HepG2 (cell line): ENCODE data around the gene KLKB1. TPM values are rescaled to one million over a fixed set of nuclear protein-coding genes. Genes with fewer than 3 reads are reported as not detected.

ENCODE experiments used
- CEBPB ChIP-seq: IDR thresholded peaks from 2 replicates; pipeline ENCODE4 v1.6.1; 2011; ENCODE audit warnings: low read depth, low read length, improper control_type of control experiment, borderline replicate concordance
- ELF4 ChIP-seq: sonication (generic); formaldehyde crosslinking; IDR thresholded peaks from 2 replicates; pipeline ENCODE4 v1.5.0; 2020; ENCODE audit warnings: missing genetic modification reagents, mild to moderate bottlenecking, moderate library complexity, borderline replicate concordance
- ETV5 ChIP-seq: IDR thresholded peaks from 2 replicates; pipeline ENCODE4 v1.6.1; 2018; ENCODE audit warnings: missing biosample characterization, missing genetic modification reagents, inconsistent platforms, borderline replicate concordance
- GABPA ChIP-seq, 2 experiments: IDR thresholded peaks; 2 replicates each; pipeline ENCODE4 v1.6.1; 2011 to 2016; ENCODE audit warnings: low read depth in 2 of 2, low read length in 1 of 2, missing biosample characterization in 1 of 2, missing genetic modification characterization in 1 of 2
- GZF1 ChIP-seq: sonication (generic); formaldehyde crosslinking; IDR thresholded peaks from 2 replicates; pipeline ENCODE4 v1.5.1; 2020; ENCODE audit warnings: mild to moderate bottlenecking, missing genetic modification reagents
- KDM4B ChIP-seq: sonication (generic); formaldehyde crosslinking; IDR thresholded peaks from 2 replicates; pipeline ENCODE4 v1.4.0; 2020; ENCODE audit warnings: missing genetic modification reagents
- PHF5A ChIP-seq: IDR thresholded peaks from one replicate; pipeline ENCODE4 v1.6.1; 2018; ENCODE audit warnings: low read depth, missing genetic modification reagents; ENCODE audit not compliant: unreplicated experiment
- PRPF4 ChIP-seq: fragments of 200-400 bp; formaldehyde crosslinking; IDR thresholded peaks from 2 replicates; pipeline ENCODE4 v1.6.1; 2016; ENCODE audit warnings: low read length, low read depth; ENCODE audit not compliant: poor library complexity, severe bottlenecking
- SAFB2 ChIP-seq: sonication (generic); formaldehyde crosslinking; IDR thresholded peaks from 2 replicates; pipeline ENCODE4 v1.5.1; 2020; ENCODE audit warnings: missing genetic modification reagents, low read depth, mild to moderate bottlenecking, borderline replicate concordance
- SIN3A ChIP-seq: IDR thresholded peaks from 2 replicates; pipeline ENCODE4 v1.6.1; 2011; ENCODE audit warnings: low read depth, mild to moderate bottlenecking, control low read depth, low read length, borderline replicate concordance
- TMF1 ChIP-seq: sonication (generic); formaldehyde crosslinking; IDR thresholded peaks from 2 replicates; pipeline ENCODE4 v1.8.1; 2022; ENCODE audit warnings: low read depth, missing genetic modification reagents
- ZNF33B ChIP-seq: sonication (generic); formaldehyde crosslinking; IDR thresholded peaks from 2 replicates; pipeline ENCODE4 v1.5.1; 2020; ENCODE audit warnings: mild to moderate bottlenecking, missing genetic modification reagents
- ZNF430 ChIP-seq: sonication (generic); formaldehyde crosslinking; IDR thresholded peaks from 2 replicates; pipeline ENCODE4 v1.9.0; 2021; ENCODE audit warnings: mild to moderate bottlenecking, missing genetic modification reagents
- ZNF451 ChIP-seq: sonication (generic); formaldehyde crosslinking; IDR thresholded peaks from 2 replicates; pipeline ENCODE4 v1.5.0; 2020; ENCODE audit warnings: mild to moderate bottlenecking, missing genetic modification reagents
- ZNF510 ChIP-seq: sonication (generic); formaldehyde crosslinking; IDR thresholded peaks from 2 replicates; pipeline ENCODE4 v1.4.0; 2020; ENCODE audit warnings: low read depth, mild to moderate bottlenecking, missing genetic modification reagents
- ZNF589 ChIP-seq: sonication (generic); formaldehyde crosslinking; conservative IDR thresholded peaks from 2 replicates; pipeline ENCODE4 v1.8.0; 2022; ENCODE audit warnings: mild to moderate bottlenecking, moderate library complexity, missing genetic modification reagents
- ZNF678 ChIP-seq: sonication (generic); formaldehyde crosslinking; IDR thresholded peaks from 2 replicates; pipeline ENCODE4 v1.4.0; 2020; ENCODE audit warnings: mild to moderate bottlenecking, missing genetic modification reagents
- ZNF777 ChIP-seq: sonication (generic); formaldehyde crosslinking; IDR thresholded peaks from 2 replicates; pipeline ENCODE4 v1.4.0; 2020; ENCODE audit warnings: missing genetic modification reagents
- polyA plus RNA-seq, 8 experiments: library from polyadenylated mRNA; depleted of rRNA in 3 of 8; stranded (reverse) in 7 of 8; unstranded in 1 of 8; fragments of >200 nt; fragmentation: Illumina TruSeq in 4 of 8; extraction: Trizol in 4 of 8; gene quantifications; 2 replicates each; pipeline versions ENCODE4 v1.2.1 to v1.2.3, GENCODE V29; 2011 to 2016; ENCODE audit warnings: low read depth in 4 of 8, missing spikeins in 1 of 8, mixed read lengths in 1 of 8; ENCODE audit not compliant: insufficient read depth in 1 of 8
- total RNA-seq, 5 experiments: library from RNA; depleted of rRNA; stranded (reverse); fragments of >200 nt; fragmentation: Illumina TruSeq; extraction: Trizol; gene quantifications; 2 replicates each; pipeline ENCODE4 v1.2.3, GENCODE V29; 2016; ENCODE audit warnings: low read depth in 1 of 5
- TF ChIP-seq, protein P1 (sequence below): sonication (generic); IDR thresholded peaks from 2 replicates; pipeline ENCODE4 v1.6.1; 2016; ENCODE audit warnings: low read depth, borderline replicate concordance
- TF ChIP-seq, protein P2 (sequence below): sonication (generic); formaldehyde crosslinking; IDR thresholded peaks from 2 replicates; pipeline ENCODE4 v1.4.0; 2020; ENCODE audit warnings: missing genetic modification reagents
- TF ChIP-seq, protein P3 (sequence below): sonication (generic); formaldehyde crosslinking; IDR thresholded peaks from 2 replicates; pipeline ENCODE4 v1.5.1; 2020; ENCODE audit warnings: missing genetic modification reagents, mild to moderate bottlenecking, borderline replicate concordance
- TF ChIP-seq, protein P4 (sequence below): sonication (generic); formaldehyde crosslinking; IDR thresholded peaks from 2 replicates; pipeline ENCODE4 v1.4.0; 2020; ENCODE audit warnings: missing genetic modification reagents, borderline replicate concordance

The KLKB1 gene
- total and polyA plus RNA-seq, 2 of the 13 experiments (the other 11 are each of a cell fraction or from before 2014, with no cell fraction given), result 0.26 to 0.49 TPM

DNA sequence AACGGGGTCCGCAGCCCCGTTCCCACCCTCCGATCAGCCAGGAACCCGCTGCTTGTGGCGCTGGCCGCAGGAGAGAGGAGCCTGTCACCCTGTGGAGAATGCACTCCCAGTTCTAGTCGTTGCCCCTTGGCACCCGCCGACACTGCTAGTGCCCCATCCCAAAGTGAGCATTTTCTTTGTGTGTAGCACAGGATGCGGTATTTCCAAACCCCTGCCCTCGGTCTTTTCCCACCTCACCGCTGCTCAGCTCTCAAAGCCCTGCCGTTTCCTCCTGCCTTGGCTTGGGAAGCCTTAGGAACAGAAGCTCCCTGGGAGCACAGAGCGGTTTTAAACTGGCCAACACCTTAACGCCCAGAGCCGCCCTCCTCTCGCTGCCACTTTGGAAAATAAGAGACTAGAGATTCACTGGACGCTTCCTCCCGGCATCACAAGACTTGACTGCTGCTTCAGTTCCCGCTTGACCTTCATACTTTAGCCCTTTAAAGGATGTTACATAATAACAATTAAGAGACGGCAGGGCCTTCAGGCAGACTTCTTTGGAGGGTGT is 35.2 kb upstream of the KLKB1 start (continued):
- no peak for TF ChIP-seq ZNF589 (CRISPR knock-in tag)
- 0 out of 2 replicates have a peak, but pooled peaks have one; percentile 51 for TF ChIP-seq ZNF678
- no peak for TF ChIP-seq ZNF33B (CRISPR knock-in tag)
- TF ChIP-seq SIN3A, result peak; percentile 32; the same call in 1 of the 2 replicates
- TF ChIP-seq, protein P1, sequence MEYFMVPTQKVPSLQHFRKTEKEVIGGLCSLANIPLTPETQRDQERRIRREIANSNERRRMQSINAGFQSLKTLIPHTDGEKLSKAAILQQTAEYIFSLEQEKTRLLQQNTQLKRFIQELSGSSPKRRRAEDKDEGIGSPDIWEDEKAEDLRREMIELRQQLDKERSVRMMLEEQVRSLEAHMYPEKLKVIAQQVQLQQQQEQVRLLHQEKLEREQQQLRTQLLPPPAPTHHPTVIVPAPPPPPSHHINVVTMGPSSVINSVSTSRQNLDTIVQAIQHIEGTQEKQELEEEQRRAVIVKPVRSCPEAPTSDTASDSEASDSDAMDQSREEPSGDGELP, result no peak
- no peak for TF ChIP-seq ZNF777 (CRISPR knock-in tag)
- TF ChIP-seq CEBPB, result no peak
- no peak for TF ChIP-seq ZNF430 (CRISPR knock-in tag)
- TF ChIP-seq, protein P2, sequence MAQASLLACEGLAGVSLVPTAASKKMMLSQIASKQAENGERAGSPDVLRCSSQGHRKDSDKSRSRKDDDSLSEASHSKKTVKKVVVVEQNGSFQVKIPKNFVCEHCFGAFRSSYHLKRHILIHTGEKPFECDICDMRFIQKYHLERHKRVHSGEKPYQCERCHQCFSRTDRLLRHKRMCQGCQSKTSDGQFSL (CRISPR knock-in tag), result no peak
- peak; percentile 55; the same call in 1 of the 2 replicates for TF ChIP-seq GZF1 (CRISPR knock-in tag)
- TF ChIP-seq GABPA (IDR thresholded peaks at IDR 0.05; ENCODE audit: low read depth, low read length), result no peak
- TF ChIP-seq GABPA (CRISPR knock-in tag; IDR thresholded peaks at IDR 0.05; ENCODE audit: low read depth), result no peak
- TF ChIP-seq ZNF451 (CRISPR knock-in tag), result no peak
- TF ChIP-seq PRPF4, result no peak
- TF ChIP-seq ETV5 (CRISPR knock-in tag), result no peak; the same call in 1 of the 2 replicates
- no peak for TF ChIP-seq SAFB2 (CRISPR knock-in tag)
- no peak for TF ChIP-seq ELF4 (CRISPR knock-in tag)
- no peak for TF ChIP-seq KDM4B (CRISPR knock-in tag)
- TF ChIP-seq TMF1 (CRISPR knock-in tag), result no peak
- TF ChIP-seq ZNF510, result no peak
- TF ChIP-seq, protein P3, sequence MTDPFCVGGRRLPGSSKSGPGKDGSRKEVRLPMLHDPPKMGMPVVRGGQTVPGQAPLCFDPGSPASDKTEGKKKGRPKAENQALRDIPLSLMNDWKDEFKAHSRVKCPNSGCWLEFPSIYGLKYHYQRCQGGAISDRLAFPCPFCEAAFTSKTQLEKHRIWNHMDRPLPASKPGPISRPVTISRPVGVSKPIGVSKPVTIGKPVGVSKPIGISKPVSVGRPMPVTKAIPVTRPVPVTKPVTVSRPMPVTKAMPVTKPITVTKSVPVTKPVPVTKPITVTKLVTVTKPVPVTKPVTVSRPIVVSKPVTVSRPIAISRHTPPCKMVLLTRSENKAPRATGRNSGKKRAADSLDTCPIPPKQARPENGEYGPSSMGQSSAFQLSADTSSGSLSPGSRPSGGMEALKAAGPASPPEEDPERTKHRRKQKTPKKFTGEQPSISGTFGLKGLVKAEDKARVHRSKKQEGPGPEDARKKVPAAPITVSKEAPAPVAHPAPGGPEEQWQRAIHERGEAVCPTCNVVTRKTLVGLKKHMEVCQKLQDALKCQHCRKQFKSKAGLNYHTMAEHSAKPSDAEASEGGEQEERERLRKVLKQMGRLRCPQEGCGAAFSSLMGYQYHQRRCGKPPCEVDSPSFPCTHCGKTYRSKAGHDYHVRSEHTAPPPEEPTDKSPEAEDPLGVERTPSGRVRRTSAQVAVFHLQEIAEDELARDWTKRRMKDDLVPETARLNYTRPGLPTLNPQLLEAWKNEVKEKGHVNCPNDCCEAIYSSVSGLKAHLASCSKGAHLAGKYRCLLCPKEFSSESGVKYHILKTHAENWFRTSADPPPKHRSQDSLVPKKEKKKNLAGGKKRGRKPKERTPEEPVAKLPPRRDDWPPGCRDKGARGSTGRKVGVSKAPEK, result peak; percentile 83; the same call in 1 of the 2 replicates
- TF ChIP-seq, protein P4, sequence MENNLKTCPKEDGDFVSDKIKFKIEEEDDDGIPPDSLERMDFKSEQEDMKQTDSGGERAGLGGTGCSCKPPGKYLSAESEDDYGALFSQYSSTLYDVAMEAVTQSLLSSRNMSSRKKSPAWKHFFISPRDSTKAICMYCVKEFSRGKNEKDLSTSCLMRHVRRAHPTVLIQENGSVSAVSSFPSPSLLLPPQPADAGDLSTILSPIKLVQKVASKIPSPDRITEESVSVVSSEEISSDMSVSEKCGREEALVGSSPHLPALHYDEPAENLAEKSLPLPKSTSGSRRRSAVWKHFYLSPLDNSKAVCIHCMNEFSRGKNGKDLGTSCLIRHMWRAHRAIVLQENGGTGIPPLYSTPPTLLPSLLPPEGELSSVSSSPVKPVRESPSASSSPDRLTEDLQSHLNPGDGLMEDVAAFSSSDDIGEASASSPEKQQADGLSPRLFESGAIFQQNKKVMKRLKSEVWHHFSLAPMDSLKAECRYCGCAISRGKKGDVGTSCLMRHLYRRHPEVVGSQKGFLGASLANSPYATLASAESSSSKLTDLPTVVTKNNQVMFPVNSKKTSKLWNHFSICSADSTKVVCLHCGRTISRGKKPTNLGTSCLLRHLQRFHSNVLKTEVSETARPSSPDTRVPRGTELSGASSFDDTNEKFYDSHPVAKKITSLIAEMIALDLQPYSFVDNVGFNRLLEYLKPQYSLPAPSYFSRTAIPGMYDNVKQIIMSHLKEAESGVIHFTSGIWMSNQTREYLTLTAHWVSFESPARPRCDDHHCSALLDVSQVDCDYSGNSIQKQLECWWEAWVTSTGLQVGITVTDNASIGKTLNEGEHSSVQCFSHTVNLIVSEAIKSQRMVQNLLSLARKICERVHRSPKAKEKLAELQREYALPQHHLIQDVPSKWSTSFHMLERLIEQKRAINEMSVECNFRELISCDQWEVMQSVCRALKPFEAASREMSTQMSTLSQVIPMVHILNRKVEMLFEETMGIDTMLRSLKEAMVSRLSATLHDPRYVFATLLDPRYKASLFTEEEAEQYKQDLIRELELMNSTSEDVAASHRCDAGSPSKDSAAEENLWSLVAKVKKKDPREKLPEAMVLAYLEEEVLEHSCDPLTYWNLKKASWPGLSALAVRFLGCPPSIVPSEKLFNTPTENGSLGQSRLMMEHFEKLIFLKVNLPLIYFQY, result no peak
- no peak for TF ChIP-seq PHF5A
